Body of pancreas (tissue), 4 donors: ENCODE results near the gene TUBA8.

Experiments used
- POLR2A ChIP-seq, 3 donors: fragments of 450-650 bp; IDR thresholded peaks; one replicate each; pipeline ENCODE4 v1.6.1; 2016; ENCODE audit warnings: antibody characterized with exemption in 3 of 3, mild to moderate bottlenecking in 2 of 3
- TF ChIP-seq, protein P1 (sequence below), 7 experiments: fragments of 450-650 bp in 4 of 7; fragments of 200-600 bp in 3 of 7; sonication (generic) in 3 of 7; IDR thresholded peaks; one replicate each; pipeline ENCODE4 v1.5.1; 2016 to 2019; ENCODE audit warnings: antibody characterized with exemption in 7 of 7

DNA sequence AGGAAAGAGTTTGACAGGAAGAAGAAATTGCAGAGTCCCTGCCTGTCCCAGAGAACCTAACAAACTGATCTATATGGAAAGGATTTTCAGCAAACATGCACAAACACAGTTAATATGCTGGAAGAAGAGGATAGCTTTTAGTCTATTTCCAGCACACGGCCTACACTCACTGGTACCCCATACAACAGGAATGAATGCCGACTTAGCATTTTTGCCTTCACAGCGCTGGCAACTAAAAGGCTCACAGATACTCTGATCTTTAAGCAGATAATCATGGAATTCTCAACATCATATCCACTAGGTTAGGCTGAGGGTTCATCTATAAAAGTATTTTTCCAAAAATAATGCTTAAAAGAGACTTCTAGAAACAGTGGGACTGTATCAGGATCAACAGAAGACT lies 9.8 kb upstream of the TUBA8 start:
- TF ChIP-seq POLR2A (IDR thresholded peaks at IDR 0.05), result no peak
- TF ChIP-seq, protein P1, sequence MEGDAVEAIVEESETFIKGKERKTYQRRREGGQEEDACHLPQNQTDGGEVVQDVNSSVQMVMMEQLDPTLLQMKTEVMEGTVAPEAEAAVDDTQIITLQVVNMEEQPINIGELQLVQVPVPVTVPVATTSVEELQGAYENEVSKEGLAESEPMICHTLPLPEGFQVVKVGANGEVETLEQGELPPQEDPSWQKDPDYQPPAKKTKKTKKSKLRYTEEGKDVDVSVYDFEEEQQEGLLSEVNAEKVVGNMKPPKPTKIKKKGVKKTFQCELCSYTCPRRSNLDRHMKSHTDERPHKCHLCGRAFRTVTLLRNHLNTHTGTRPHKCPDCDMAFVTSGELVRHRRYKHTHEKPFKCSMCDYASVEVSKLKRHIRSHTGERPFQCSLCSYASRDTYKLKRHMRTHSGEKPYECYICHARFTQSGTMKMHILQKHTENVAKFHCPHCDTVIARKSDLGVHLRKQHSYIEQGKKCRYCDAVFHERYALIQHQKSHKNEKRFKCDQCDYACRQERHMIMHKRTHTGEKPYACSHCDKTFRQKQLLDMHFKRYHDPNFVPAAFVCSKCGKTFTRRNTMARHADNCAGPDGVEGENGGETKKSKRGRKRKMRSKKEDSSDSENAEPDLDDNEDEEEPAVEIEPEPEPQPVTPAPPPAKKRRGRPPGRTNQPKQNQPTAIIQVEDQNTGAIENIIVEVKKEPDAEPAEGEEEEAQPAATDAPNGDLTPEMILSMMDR (IDR thresholded peaks at IDR 0.05), result no peak
